HL-60/S4 treated with phorbol 12-myristate 13-acetate at 8.2 ng/mL for 4 days and 3 days (cell line): Measurements from ENCODE around the gene GTF2F2.
"Not testable (repeated sequence)": the region's sequence is repeated elsewhere in the genome, so short reads cannot be mapped to it uniquely, and the experiment has no call there.

Source experiments
- in situ Hi-C: fragments of 300-500 bp; cut with MboI; formaldehyde crosslinking; loops from 2 replicates; pipeline ENCODE4 v1.15.0; 2022; ENCODE audit warnings: low sequenced_read_pairs

The GTF2F2 gene

GRCh38 chr13:45178349-45179162, 58.2 kb downstream of the GTF2F2 start:
- in situ Hi-C loops, result no loop called here

DNA sequence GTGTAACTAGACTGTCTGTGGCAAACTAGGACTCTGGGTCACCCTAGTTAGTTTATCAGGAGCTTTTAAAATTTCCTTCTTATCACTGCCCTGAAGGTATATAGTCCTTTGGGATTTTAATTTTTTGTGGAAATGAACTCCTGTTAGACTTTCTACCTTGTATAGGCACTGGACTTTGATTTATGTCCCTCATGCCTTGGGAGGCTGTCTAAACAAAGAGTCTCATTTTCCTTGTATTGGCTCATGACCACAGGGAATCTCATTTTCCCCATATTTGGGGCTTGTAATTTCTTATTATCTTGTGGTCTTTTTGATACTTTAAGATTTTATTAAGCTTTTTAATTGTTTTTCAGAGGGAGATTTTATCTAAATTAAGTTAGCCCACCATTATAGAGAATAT, 59.1 kb downstream of the GTF2F2 start:
- in situ Hi-C loops, result no loop called here

- in situ Hi-C loops, result no loop called here
Observed at GRCh38 chr13:45180303-45180702, 60.0 kb downstream of the GTF2F2 start.

DNA sequence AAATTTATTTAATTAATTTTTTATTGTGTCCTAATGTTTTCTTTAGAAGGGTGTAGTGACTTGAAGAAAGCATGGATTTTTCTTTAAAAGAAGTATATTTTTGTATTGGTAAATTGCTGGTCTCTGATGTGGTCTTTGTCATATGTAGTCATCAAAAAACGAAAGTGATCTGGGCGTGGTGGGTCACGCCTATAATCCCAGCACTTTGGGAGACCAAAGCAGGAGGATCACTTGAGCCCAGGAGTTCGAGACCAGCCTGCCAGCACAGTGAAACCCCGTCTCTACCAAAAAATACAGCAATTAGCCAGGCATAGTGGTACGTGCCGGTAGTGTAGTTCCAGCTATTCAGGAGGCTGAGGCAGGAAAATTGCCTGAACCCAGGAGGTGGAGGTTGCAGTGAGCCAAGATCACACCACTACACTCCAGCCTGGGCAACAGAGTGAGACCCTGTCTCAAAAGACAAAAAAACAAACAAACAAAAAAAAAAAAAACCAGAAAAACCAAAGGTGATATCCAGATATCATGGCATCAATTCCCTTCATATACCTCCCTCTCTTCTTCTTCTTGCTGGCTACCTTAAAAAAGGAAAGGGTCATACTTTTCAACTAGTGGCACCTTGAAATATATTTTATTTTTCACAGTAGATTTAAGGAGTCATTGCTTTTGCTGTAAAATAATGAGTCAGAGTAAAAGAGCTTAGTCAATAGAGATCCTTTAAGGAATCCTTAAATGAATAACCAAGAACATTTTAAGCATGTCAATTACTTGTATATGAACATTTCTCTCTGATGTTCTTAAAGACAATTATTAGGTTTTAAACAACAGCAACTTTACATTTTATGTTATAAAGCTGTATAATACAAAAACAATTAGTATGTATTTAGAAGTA, 60.6 kb downstream of the GTF2F2 start:
- in situ Hi-C loops, result no loop called here

DNA sequence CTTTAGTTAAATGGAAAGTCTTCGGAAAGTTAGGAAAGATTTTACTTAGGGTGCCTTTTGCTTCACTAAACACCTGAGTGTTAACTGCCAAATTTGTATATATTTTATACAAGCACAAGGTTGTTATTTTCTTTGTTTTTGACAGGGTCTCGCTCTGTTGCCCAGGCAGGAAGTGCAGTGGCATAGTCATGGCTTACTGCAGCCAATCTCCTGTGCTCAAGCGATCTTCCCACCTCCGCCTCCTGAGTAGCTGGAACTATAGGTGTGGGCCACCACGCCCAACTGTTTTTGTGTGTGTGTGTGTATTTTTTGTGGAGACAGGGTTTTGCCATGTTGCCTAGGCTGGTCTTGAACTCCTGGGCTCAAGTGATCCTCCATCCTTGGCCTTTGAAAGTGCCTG, 64.4 kb downstream of the GTF2F2 start:
- in situ Hi-C loops, result no loop called here

DNA sequence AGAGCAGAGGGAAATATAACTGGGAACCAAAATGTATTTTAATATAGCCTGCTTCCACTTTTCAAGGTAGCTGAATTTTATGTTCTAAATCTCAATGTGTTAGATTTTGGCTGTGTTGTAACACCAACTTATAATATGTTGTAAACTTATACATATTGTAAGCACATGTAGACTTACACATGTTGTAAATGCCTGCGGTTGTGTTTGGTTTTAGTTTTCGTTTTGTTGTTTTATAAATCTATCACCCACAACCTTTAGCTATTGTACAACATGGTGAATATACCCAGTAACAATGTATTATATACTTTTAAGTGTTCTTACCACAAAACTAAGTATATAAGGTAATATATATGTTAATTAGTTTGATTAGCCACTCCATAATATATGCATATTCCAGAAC, 65.0 kb downstream of the GTF2F2 start:
- in situ Hi-C loops, result no loop called here

DNA sequence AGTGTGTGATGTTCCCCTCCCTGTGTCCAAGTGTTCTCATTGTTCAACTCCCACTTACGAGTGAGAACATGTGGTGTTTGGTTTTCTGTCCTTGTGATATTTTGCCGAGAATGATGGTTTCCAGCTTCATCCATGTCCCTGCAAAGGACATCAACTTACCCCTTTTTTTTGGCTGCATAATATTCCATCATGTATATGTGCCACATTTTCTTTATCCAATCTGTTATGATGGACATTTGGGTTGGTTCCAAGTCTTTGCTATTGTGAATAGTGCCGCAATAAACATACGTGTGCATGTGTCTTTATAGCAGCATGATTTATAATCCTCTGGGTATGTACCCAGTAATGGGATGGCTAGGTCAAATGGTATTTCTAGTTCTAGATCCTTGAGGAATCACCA, 68.8 kb downstream of the GTF2F2 start:
- in situ Hi-C loops, result not testable (repeated sequence)

DNA sequence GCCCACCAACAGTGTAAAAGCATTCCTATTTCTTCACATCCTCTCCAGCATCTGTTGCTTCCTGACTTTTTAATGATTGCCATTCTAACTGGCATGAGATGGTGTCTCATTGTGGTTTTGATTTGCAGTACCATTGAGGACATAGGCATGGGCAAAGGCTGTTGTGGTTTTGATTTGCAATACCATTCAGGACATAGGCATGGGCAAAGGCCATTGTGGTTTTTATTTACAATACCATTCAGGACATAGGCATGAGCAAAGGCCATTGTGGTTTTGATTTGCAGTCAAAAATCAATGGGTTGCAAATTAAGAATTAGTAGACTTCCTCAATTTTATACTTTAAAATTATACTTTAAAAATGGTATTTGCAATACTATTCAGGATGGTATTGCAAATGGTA, 69.2 kb downstream of the GTF2F2 start:
- in situ Hi-C loops, result not testable (repeated sequence)

- in situ Hi-C loops, result no loop called here
Observed at GRCh38 chr13:45191874-45192273, 71.6 kb downstream of the GTF2F2 start.

GRCh38 chr13:45194081-45194939, 74.0 kb downstream of the GTF2F2 start:
- in situ Hi-C loops, result no loop called here

GRCh38 chr13:45195421-45195820, 75.1 kb downstream of the GTF2F2 start:
- in situ Hi-C loops, result no loop called here

- in situ Hi-C loops, result no loop called here
Observed at GRCh38 chr13:45196096-45196495, 75.8 kb downstream of the GTF2F2 start.

- in situ Hi-C loops, result no loop called here
Observed at GRCh38 chr13:45196622-45197021, 76.3 kb downstream of the GTF2F2 start.

DNA sequence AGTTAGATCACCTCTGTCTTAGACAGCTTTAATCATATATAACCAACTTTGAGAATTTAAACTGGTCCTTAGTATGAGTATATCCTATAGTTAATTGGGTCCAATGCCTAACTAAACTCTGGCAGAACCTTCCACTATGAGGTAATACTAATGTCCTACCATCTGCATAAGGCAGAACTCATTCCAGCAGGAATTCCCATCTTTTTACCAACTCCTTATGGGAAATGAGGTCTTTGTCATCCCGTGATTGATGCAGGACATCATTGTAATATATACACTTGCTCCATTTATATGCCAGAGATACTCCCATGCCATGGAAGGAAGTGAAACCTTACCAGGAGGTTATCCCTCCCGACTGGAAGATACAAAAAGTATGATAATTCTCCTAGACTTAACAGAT, 77.7 kb downstream of the GTF2F2 start:
- in situ Hi-C loops, result no loop called here

DNA sequence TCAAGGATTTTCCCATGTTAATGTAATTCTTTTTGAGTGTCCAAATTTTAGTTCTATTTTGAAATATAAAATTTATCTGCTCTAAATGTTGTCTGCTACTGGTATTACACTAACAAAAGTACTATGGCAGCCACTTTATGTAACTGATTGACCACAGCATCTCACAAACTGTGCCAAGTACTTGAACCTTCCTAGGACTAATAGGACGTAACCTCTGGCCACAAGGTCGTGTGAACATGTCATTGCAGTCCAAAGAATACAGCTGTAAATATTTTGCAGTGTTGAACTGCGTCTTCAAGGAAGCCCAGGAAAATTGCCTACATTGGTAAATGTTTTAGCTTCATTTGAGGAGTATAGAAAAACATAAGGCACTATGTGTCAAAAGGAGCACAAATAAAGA, 78.6 kb downstream of the GTF2F2 start:
- in situ Hi-C loops, result no loop called here

DNA sequence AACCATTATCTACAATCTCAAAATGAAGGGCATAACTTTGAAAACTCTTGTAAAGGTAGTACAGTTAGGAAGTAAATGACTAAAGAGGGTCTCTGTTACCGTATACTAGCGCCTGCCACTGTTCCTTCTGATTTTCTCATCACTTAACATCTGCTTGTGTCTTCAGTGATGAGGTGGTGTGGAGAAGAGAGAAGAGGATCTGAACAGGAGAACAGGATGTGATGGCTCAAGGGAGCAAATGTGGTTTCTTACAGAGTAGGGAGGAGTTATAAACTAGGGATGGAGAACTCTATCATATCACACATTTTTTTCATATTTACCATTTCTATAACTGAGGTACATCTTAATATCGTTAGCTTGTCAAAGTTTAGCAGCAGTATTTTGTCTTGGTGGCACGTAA, 79.4 kb downstream of the GTF2F2 start:
- in situ Hi-C loops, result no loop called here

DNA sequence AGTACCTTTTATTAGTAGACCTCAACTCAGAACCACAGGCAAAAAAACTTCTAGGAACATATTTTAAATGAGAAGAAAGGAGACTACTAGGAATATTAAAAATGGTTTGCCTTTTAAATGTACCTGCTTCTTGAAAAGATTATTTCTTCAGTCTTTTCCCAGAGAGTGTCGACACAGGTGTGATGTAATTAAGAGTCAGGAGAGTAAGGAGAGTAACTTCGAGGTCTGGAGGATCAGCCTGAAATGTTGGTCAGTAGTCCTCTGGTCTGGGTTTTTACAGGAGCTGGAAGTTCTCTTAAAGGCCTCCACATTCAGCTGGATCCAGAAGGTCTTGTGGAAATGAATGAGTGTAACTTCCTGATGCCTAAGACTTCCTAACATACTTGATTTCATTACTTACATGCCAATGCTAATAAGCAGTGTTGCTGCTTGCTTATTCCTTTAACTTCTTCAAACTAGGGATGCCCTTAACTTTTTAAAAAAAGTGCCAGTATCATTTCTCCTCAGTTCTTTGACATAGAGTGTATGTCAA, 80.5 kb downstream of the GTF2F2 start, which contains the start of gene KCTD4:
TSS of gene KCTD4 (minus strand) at position 345 of the 532 bp plus-strand sequence. CDS start 6,478 bp downstream, outside the sequence.
- in situ Hi-C loops, result no loop called here

DNA sequence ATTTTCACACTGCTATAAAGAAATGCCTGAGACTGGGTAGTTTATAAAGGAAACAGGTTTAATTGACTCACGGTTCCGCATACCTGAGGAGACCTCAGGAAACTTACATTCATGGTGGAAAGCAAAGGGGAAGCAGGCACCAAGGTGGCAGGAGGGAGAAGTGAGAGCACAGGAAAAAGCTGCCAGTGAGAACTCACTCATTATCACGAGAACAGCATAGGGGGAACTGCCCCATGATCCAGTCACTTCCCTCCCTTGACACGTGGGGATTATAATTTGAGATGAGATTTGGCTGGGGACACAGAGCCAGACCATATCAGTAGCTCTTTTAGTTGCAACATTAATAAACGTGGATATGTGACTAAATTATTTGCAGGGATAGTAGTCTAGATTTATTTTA, 84.8 kb downstream of the GTF2F2 start:
- in situ Hi-C loops, result no loop called here

GRCh38 chr13:45206340-45206739, 86.0 kb downstream of the GTF2F2 start:
- in situ Hi-C loops, result no loop called here

DNA sequence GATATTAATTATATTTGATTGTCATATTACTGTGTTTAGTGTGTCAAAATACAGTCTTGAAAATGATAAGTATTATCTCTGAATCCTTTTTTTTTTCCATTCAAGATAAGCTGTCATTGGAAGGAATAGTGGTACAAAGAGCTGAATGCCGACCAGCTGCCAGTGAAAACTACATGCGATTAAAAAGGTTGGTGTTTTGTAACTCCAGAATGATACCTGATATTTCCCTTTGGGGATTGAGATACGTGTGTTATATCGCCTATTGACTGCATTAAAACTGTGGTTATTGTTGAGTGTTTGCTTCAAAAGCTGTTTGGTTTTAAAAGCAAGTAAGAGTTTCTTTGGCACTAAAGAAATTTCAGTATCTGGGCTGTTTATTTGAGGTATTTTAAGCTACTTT, 87.0 kb downstream of the GTF2F2 start:
- in situ Hi-C loops, result no loop called here

DNA sequence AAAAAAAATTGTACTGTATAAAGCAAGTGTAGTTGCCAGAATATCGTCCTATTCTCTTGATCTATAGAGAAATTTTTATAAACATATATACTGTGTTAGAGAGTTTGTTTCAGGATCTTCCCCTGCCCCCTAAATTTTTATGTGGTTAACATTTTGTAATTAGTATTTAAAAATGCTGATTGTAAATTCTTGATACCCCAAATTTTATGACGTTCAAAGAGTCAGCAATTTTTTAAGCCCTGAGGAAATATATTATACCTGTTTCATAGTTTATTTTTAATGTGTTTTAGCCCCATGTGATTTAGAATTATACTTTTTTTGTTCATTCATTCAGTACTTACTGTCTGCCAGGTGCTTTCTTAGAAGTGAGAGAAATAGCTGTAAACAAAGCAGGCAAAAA, 87.8 kb downstream of the GTF2F2 start:
- in situ Hi-C loops, result no loop called here
